VCaP (cell line): ENCODE measurements around the gene PLAGL2.

Source experiments
- H3K27ac ChIP-seq: fragments of 450-650 bp; 2 replicates; pipeline ENCODE4 v1.5.1; 2017
- CTCF ChIP-seq: fragments of 450-650 bp; conservative IDR thresholded peaks from 2 replicates; pipeline ENCODE4 v1.5.1; 2017; ENCODE audit warnings: mild to moderate bottlenecking, moderate library complexity

The PLAGL2 gene

DNA sequence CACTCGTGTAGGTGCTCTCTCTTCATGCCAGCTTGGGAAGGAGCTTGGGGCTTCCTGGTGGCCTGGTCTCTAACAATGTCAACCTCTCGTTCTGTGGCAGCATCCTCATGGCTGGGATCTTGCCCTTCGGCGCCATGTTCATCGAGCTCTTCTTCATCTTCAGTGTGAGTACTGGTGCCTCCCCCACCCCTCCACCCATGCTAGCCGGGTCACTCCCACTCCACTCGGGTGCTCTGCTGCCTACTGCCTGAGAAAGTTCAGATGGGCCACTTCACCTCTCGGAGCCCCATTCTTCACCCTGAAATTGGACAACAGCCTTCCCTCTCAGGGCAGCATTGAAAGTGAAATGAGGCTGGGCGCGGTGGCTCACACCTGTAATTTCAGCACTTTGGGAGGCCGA is 49.2 kb downstream of the PLAGL2 start:
- no peak overlapping the region for H3K27ac ChIP-seq
- no peak for TF ChIP-seq CTCF

GRCh38 chr20:32157611-32158010 is 49.9 kb downstream of the PLAGL2 start:
- TF ChIP-seq CTCF = no peak

DNA sequence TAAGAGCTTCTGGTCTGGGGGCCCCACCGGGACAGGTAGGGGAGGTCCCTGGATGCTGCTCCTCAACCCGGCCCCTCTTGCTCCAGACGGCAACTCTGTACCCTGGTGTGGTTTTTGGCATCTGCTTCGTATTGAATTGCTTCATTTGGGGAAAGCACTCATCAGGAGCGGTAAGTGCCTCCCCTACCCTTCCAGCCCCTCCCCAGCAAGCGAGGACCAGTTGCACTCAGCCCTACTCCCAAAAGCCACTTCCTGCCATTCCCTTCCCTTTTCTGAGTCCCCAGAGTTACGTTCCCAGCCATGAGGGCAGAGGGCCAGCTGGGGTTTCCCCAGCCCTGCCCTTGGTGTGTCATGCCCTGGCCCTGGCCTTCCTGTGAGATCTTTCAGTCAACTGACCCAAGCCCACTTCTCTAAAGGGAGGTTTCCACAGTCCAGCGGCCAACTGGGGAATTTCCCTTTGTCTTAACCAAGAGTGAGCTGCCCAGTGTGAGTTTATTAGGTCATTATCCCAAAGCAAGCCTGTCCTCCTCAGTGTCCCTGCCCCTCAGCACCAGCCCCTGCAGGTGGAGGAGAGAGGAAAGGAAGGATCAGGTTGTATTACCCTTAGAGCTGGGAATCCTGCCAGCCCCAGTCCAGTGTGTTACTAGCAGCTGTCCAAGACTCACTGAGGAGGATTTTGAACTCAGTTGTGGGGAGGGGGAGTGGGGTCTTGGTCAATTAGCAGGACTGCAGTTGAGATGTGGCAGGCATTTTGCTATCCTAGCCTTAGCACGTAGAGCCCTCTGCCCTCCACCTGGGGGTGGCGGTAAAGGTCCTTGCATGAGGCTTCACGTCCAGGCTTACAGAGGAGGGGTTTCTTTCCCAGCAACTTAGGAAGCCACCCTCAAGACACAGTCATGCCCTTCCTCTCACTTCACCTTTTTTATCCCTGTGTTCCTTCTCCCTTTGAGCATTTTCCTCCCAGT is 52.2 kb downstream of the PLAGL2 start:
- peak overlapping the region; percentile 55 for H3K27ac ChIP-seq
- TF ChIP-seq CTCF = peak; percentile 69

More at GRCh38 chr20:32157611-32158010, 49.9 kb downstream of the PLAGL2 start:
- no peak overlapping the region for H3K27ac ChIP-seq

DNA sequence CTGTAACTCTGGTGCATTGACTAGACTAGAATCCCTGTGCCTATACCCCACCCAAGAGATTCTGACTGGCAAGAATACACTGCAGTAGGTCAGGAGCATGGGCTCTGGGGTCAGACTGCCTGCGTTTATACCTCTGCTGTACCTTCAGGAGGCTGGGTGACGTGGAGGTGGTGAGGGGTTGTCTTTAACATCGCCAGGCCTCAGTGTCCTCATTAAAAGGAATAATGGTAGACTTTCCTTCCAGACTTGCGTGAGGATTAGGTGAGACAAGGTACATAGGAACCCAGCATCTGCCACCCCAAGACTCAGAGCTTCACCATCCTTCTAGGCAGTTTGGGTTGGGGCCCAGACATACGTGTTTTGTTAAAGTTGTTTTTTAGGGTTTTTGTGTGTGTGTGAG is 53.8 kb downstream of the PLAGL2 start:
- TF ChIP-seq CTCF = no peak
- H3K27ac ChIP-seq = no peak overlapping the region

DNA sequence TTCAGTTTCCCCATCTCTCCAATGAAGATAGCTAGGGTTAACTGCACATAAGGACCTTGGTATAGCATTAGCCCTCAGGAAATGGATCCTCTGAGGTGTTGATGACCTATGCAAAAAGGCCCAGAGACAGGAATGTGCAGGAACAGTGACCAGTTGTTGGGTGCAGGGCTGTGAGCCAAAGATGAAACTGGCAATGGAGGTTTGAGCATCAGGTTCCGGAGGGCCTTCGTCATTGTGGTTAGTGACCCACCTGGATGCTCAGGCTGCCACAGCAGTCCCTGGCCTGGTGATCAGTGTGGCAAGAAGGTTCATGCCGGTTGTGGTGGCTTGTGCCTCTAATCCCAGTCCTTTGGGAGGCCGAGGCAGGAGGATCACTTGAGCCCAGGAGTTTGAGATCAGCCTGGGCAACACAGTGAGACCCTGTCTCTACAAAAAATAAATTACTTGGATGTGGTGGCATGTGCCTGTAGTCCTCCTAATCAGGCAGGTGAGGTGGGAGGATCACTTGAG is 54.3 kb downstream of the PLAGL2 start:
- TF ChIP-seq CTCF = no peak
- H3K27ac ChIP-seq = no peak overlapping the region

DNA sequence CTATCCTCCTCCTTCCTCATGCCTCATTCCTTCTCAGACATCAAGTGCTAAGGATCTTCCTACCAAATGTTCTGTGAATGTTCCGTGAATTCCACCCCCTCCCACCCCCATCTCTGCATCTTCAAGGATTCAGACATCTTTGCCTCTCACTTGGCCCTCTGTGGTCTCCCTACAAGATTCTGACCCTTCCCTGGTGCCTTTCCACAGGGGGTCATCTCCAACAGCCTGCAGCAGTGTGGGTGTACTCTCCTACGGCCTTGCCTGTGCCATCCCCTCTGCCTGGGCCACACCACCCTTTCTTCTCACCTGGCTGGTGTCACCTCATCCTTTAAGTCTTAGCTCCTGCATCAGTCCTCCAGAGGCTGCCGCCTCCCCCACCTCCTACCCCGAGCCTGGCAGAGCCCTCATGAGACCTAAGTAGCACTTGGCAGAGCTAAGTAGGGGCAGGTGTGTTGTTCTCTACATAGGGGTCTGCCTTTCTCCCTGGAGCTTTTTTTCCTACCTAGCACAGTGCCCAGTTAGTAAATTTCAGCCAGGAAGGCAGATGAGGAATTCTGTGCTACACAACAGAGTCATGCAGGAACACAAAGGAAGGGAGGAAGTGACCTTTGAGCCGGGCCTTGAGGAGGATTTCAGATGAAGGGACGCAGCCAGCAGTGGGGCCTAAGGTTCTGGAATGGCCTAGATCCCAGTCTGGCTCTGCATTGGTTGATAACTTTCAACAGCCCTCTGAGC is 55.0 kb downstream of the PLAGL2 start:
- no peak for TF ChIP-seq CTCF
- no peak overlapping the region for H3K27ac ChIP-seq

- TF ChIP-seq CTCF = no peak
- no peak overlapping the region for H3K27ac ChIP-seq
Observed at GRCh38 chr20:32150291-32150848, 57.2 kb downstream of the PLAGL2 start.
